Lung (tissue), 12 donors: ENCODE measurements around the gene AOAH. TPM values are rescaled to one million over a fixed set of nuclear protein-coding genes. Genes with fewer than 3 reads are reported as not detected.

Experiments used
- ATAC-seq: fragments of 200-7000 bp; cut with Tn5 transposase; one replicate; pipeline ENCODE4 v1.9.1; 2020; ENCODE audit warnings: moderate number of reproducible peaks; ENCODE audit not compliant: insufficient read depth, low FRiP score
- DNase-seq, 3 donors: peaks; one replicate each; pipeline ENCODE4 v3.0.0-alpha.2; 2013 to 2017
- H3K27ac ChIP-seq, 2 donors: one replicate each; pipeline ENCODE4 v1.5.1; 2013; ENCODE audit warnings: mild to moderate bottlenecking in 2 of 2, moderate library complexity in 2 of 2, control low read depth in 1 of 2, inconsistent platforms in 1 of 2, low read depth in 1 of 2, low read length in 1 of 2
- H3K27me3 ChIP-seq, 3 donors: one replicate each; pipeline ENCODE4 v1.5.1; 2013; ENCODE audit warnings: low read length in 2 of 3; ENCODE audit not compliant: control insufficient read depth in 3 of 3, insufficient read depth in 3 of 3
- H3K36me3 ChIP-seq, 4 donors: one replicate each; pipeline ENCODE4 v1.5.1; 2013; ENCODE audit warnings: low read length in 4 of 4, mild to moderate bottlenecking in 1 of 4, moderate library complexity in 1 of 4; ENCODE audit not compliant: control insufficient read depth in 4 of 4, insufficient read depth in 4 of 4
- H3K4me1 ChIP-seq, 5 donors: one replicate each; pipeline ENCODE4 v1.5.1; 2013; ENCODE audit warnings: low read length in 5 of 5, mild to moderate bottlenecking in 2 of 5, moderate library complexity in 1 of 5; ENCODE audit not compliant: control insufficient read depth in 5 of 5, insufficient read depth in 5 of 5
- H3K4me3 ChIP-seq: one replicate; pipeline ENCODE4 v1.5.1; 2013; ENCODE audit warnings: mild to moderate bottlenecking, control low read depth, moderate library complexity
- H3K9ac ChIP-seq, 2 donors: one replicate each; pipeline ENCODE4 v1.5.1; 2013; ENCODE audit warnings: low read length in 2 of 2, control low read depth in 1 of 2; ENCODE audit not compliant: insufficient read depth in 1 of 2
- H3K9me3 ChIP-seq, 4 donors: one replicate each; pipeline ENCODE4 v1.5.1; 2013; ENCODE audit warnings: low read length in 3 of 4, mild to moderate bottlenecking in 1 of 4, moderate library complexity in 1 of 4; ENCODE audit not compliant: control insufficient read depth in 4 of 4, insufficient read depth in 3 of 4
- CTCF ChIP-seq: IDR thresholded peaks from 2 replicates; pipeline ENCODE4 v1.5.1; 2012; ENCODE audit warnings: mild to moderate bottlenecking; ENCODE audit errors: control extremely low read depth, extremely low read depth
- WGBS, 2 donors: extraction: QIAGEN DNeasy Blood & Tissue Kit; methylation state at CpG; one replicate each; pipeline ENCODE4 v1.1.7; 2013; 5-methylcytosine and 5-hydroxymethylcytosine counted together
- polyA plus RNA-seq, 2 donors: library from polyadenylated mRNA; stranded (reverse); fragments of 200-250 nt; gene quantifications; one replicate each; pipeline ENCODE4 v1.2.1, GENCODE V29; 2013
- total RNA-seq, 2 donors: library from RNA; depleted of rRNA in 1 of 2; stranded (reverse); fragments of >200 nt in 1 of 2; gene quantifications; one replicate each; pipeline ENCODE4 v1.2.1, GENCODE V29; 2014 to 2021
- donor health status: control.
- donor health status: control.
- donor health status: Bipolar disorder and iron deficiency.
- donor health status: healthy.
- donor health status: DM: yes; HTN: yes; CAD: no.

Gene AOAH
- total and polyA plus RNA-seq, 4 donors: 4.7 to 36.4 (median 29.0) TPM

GRCh38 chr7:36521133-36521532 is 203.2 kb downstream of the AOAH start:
- TF ChIP-seq CTCF: no peak
- Histone ChIP-seq H3K36me3 (no peaks in the 10 kb centered on the region), H3K27me3 (peaks cover 0 to 3% (median 0%) of the 10 kb centered on the region in 3 donors), H3K27ac (no peak overlapping the region), H3K9ac (no peak overlapping the region), H3K4me3 (no peak overlapping the region), H3K4me1 (peaks cover 0 to 4% (median 0%) of the 10 kb centered on the region in 5 donors), H3K9me3 (peaks cover 0 to 2% (median 0%) of the 10 kb centered on the region in 4 donors)
- ATAC-seq: no peak
- DNase-seq: no peak
- 91 to 99% methylated on average over 4 of the region's 4 CpGs for WGBS, 2 donors

- H3K27me3 ChIP-seq: peaks cover 0 to under 1% (median 0%) of the 10 kb centered on the region in 3 donors
- no peak overlapping the region for H3K4me3 ChIP-seq
- no peak for ATAC-seq
- no peak overlapping the region for H3K9ac ChIP-seq
- WGBS, 2 donors: 97 to 98% methylated on average over 3 of the region's 3 CpGs
- TF ChIP-seq CTCF: no peak
- DNase-seq: no peak
- peaks cover 0 to 4% (median 0%) of the 10 kb centered on the region in 4 donors for H3K9me3 ChIP-seq
- H3K27ac ChIP-seq: no peak overlapping the region
- peaks cover 0 to 4% (median 0%) of the 10 kb centered on the region in 5 donors for H3K4me1 ChIP-seq
- no peaks in the 10 kb centered on the region for H3K36me3 ChIP-seq
These were observed 208.4 kb downstream of the AOAH start for GRCh38 chr7:36515847-36516246.

- DNase-seq (no peak), ATAC-seq (no peak)
- H3K27me3 ChIP-seq: no peaks in the 10 kb centered on the region
- no peak overlapping the region for H3K27ac ChIP-seq
- peaks cover 0 to 4% (median 0%) of the 10 kb centered on the region in 5 donors for H3K4me1 ChIP-seq
- H3K9ac ChIP-seq: no peak overlapping the region
- WGBS, 2 donors: 92 to 97% methylated on average over 10 of the region's 10 CpGs
- peaks cover 0 to 4% (median 0%) of the 10 kb centered on the region in 4 donors for H3K9me3 ChIP-seq
- H3K36me3 ChIP-seq: no peaks in the 10 kb centered on the region
- no peak overlapping the region for H3K4me3 ChIP-seq
- TF ChIP-seq CTCF: no peak
These were observed 209.7 kb downstream of the AOAH start for GRCh38 chr7:36514289-36515243.
